ENCODE data around the gene MRNIP. TPM values are rescaled to one million over a fixed set of nuclear protein-coding genes. Genes with fewer than 3 reads are reported as not detected.
A peak's percentile ranks its signal among the peaks of the same experiment; 100 is the strongest.

Gene MRNIP
- total RNA-seq, 2 donors from 2014 or later: 23.4 to 34.8 TPM

- DNase-seq (no peak), ATAC-seq (no peak)
- H3K36me3 ChIP-seq (replicated peaks in 1 of 2; ENCODE audit: insufficient read depth in 1 of 2, low read depth in 2 of 2): no peaks in the 10 kb centered on the region
- no peaks in the 10 kb centered on the region for H3K9me3 ChIP-seq
- intact Hi-C loops (cut with DNase I): no loop called here
- no peaks in the 10 kb centered on the region for H3K27me3 ChIP-seq
- no peak overlapping the region for H3K4me3 ChIP-seq
- no peak overlapping the region for H3K27ac ChIP-seq
- WGBS, 2 donors: 87 to 88% methylated on average over 5 of the region's 5 CpGs
- H3K4me1 ChIP-seq: peaks cover 14% of the 10 kb centered on the region
- TF ChIP-seq, protein P1, sequence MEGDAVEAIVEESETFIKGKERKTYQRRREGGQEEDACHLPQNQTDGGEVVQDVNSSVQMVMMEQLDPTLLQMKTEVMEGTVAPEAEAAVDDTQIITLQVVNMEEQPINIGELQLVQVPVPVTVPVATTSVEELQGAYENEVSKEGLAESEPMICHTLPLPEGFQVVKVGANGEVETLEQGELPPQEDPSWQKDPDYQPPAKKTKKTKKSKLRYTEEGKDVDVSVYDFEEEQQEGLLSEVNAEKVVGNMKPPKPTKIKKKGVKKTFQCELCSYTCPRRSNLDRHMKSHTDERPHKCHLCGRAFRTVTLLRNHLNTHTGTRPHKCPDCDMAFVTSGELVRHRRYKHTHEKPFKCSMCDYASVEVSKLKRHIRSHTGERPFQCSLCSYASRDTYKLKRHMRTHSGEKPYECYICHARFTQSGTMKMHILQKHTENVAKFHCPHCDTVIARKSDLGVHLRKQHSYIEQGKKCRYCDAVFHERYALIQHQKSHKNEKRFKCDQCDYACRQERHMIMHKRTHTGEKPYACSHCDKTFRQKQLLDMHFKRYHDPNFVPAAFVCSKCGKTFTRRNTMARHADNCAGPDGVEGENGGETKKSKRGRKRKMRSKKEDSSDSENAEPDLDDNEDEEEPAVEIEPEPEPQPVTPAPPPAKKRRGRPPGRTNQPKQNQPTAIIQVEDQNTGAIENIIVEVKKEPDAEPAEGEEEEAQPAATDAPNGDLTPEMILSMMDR (IDR thresholded peaks at IDR 0.05): no peak
- no peak for TF ChIP-seq POLR2A (IDR thresholded peaks at IDR 0.05)
These were observed 45.5 kb downstream of the MRNIP start for GRCh38 chr5:179812997-179813607.

DNA sequence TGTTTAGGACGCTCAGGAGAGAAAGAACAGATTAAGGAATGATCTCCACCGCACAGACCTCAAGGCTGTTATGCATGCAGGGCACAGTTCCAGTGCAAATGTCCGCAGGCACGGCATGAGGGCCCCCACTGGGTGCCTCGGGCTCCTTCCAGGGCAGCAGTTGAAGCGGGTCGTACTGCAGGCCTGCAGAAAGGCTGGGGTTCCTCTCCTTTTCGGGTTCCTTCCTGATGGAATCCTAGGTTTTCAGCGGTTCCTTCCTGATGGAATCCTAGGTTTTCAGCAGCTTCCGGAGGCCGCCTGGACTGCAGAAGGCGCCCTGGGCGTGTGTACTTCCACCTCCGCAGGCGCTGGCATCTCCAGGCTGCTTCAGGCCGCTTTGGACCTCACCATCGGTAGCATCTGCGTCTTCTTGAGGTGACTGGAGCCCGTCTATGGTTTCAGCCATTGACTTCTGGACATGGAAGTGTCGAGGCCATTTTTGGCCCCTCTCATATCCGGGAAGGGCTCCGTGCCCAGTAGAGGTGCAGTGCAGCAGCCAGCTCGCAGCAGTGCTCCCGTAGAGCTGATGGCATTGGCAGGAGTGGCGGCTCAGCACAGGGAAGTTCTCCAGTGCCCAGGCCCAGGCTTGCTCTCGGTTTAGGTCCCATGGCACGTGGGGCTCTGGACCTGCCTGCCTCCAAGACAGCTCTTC lies 46.3 kb downstream of the MRNIP start:
- 92 to 94% methylated on average over 20 to 27 of the region's 27 CpGs for WGBS, 2 donors
- H3K27ac ChIP-seq: no peak overlapping the region
- DNase-seq (no peak), ATAC-seq (no peak)
- peaks cover 14% of the 10 kb centered on the region for H3K4me1 ChIP-seq
- no peaks in the 10 kb centered on the region for H3K36me3 ChIP-seq (replicated peaks in 1 of 2; ENCODE audit: insufficient read depth in 1 of 2, low read depth in 2 of 2)
- H3K4me3 ChIP-seq: no peak overlapping the region
- no peaks in the 10 kb centered on the region for H3K9me3 ChIP-seq
- H3K27me3 ChIP-seq: no peaks in the 10 kb centered on the region
- intact Hi-C loops (cut with DNase I): no loop called here
- TF ChIP-seq, protein P1 (IDR thresholded peaks at IDR 0.05): no peak
- no peak for TF ChIP-seq POLR2A (IDR thresholded peaks at IDR 0.05)

DNA sequence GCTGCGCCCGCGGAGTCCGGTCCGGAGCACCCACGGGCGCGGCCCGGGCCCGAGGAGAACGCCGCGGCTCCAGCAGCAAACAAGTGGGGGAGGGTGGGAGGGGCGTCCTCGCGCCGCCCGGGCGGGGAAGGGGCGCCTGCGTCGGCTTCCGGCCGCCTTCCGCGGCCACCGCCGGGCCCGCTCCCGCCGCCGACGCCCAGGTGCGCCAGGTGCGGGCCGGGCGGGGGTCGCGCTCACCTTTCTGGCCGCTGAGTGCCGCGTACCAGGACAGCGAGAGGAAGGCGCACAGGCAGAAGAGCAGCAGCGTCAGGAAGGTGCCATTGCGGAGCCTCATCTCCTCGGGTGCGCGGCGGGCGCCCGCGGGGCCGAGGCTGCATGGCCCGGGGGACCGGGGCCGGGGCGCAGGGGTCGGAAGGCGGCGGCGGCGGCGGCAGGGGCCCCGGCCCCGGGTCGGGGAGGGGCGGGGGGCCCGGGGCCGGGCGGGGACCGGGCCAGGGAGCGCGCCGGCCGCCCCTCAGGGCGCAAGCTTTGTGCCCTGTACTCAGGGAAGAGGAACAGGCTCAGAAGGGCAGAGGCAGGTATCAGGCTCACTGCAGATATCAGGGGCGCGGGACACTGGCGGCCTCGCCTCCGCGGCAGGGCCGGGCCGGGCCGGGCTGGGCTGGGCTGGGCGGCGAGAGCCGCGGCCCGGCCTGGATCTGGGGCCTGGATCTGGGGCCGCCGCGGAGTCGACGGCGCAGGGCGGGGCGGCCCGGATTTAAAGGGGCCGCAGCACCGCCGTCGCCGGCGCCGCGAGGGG lies 52.2 kb downstream of the MRNIP start, which contains the start of gene MGAT4B:
Gene MGAT4B (minus strand): TSS at position 617 of the 799 bp plus-strand sequence. CDS start 283 bp downstream, at position 334.
- peak within 1 kb of the TSS; percentile 85 to 95 (median 91) for H3K27ac ChIP-seq
- WGBS, 2 donors: 1% methylated on average over 59 of the region's 108 CpGs; no CpG with 5 or more reads in 1 of the 2 donors
- ATAC-seq (peak; percentile 87), DNase-seq (peak; percentile 81 to 85 (median 82))
- intact Hi-C loops (cut with DNase I): loop anchor here (10.0 kb wide), 1 partner anchor 98 kb away; the partner anchor contains the start of gene TBC1D9B
- peak within 1 kb of the TSS; percentile 72 to 85 for H3K4me3 ChIP-seq
- H3K36me3 ChIP-seq (replicated peaks in 1 of 2; ENCODE audit: insufficient read depth in 1 of 2, low read depth in 2 of 2): no peaks in the 10 kb centered on the region
- H3K27me3 ChIP-seq: no peaks in the 10 kb centered on the region
- H3K9me3 ChIP-seq: no peaks in the 10 kb centered on the region
- TF ChIP-seq POLR2A (IDR thresholded peaks at IDR 0.05): peak in 2 of 3 donors; percentile 25 to 41
- TF ChIP-seq, protein P1 (IDR thresholded peaks at IDR 0.05): peak in 1 of 7 experiments; percentile 41
- peaks cover 52% of the 10 kb centered on the region for H3K4me1 ChIP-seq

DNA sequence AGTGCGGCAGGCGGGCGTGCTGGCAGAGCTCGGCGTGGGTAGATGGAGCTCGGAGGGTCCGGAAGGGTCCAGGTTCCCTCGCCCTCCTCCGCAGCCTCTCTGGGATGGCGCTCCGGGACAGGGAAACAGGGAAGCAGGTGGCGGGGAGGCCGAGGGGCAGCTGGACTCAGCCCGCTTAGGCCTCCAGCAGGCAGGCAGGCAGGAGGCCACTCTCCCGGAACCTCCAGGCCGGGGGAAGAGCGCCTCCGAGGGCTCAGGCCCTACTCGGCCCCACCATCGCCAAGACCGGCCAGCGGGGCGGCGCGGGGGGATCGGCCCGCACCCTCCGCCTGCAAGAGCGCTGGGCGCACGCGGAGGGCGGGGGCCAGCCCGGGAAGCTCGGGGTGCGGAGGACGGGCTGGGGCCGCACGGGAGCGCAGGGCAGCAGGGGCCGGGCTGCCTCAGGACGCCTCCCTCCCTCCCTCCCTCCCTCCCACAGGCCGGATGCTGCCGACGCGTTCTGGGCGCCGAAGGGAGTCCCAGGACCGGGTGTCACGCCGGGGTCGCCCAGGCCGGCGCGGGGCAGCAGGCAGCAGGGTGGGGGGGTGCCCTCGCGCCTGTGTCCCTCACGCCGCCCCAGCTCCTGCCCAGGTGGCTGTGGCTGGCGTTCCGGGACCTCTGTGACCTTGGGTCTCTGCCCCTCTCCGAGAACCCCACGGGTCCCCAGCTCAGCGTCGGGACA lies 52.9 kb downstream of the MRNIP start:
- H3K36me3 ChIP-seq (replicated peaks in 1 of 2; ENCODE audit: insufficient read depth in 1 of 2, low read depth in 2 of 2): no peaks in the 10 kb centered on the region
- H3K4me1 ChIP-seq: peaks cover 52% of the 10 kb centered on the region
- peak overlapping the region; percentile 38 to 72 for H3K4me3 ChIP-seq
- no peaks in the 10 kb centered on the region for H3K27me3 ChIP-seq
- H3K27ac ChIP-seq: peak overlapping the region; percentile 85 to 95 (median 91)
- no peaks in the 10 kb centered on the region for H3K9me3 ChIP-seq
- 0 to 3% methylated on average over 5 to 44 of the region's 65 CpGs for WGBS, 2 donors
- DNase-seq: peak in 3 of 4 donors; percentile 46 to 51 (median 50)
- peak; percentile 32 for ATAC-seq
- peak in 2 of 3 donors; percentile 6 to 42 for TF ChIP-seq POLR2A (IDR thresholded peaks at IDR 0.05)
- TF ChIP-seq, protein P1 (IDR thresholded peaks at IDR 0.05): no peak
- intact Hi-C loops (cut with DNase I): loop anchor here (10.0 kb wide), 1 partner anchor 99 kb away; the partner anchor contains the start of gene TBC1D9B

Data from body of pancreas (tissue), 4 donors.